Measurements from ENCODE around the gene MEPCE.
"Not testable (repeated sequence)": the region's sequence is repeated elsewhere in the genome, so short reads cannot be mapped to it uniquely, and the experiment has no call there.

MEPCE gene

DNA sequence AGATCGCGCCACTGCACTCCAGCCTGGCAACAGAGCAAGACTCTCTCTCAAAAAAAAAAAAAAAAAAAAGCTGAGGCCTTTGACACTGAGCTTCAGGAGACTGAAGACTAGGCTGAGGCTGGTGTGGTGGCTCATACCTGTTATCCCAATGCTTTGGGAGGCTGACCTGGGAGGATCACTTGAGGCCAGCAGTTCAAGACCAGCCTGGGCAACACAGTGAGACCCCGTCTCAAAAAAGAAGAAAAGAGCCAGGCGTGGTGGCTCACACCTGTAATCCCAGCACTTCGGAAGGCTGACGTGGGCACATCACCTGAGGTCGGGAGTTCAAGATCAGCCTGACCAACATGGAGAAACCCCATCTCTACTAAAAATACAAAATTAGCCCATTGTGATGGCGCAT is 17.7 kb downstream of the MEPCE start:
- in situ Hi-C loops (cut with HindIII; ENCODE audit: low pct_ligation_motif_present, low pct_unique_long_range_greater_than_20kb, low sequenced_read_pairs); DNase-seq: not testable (repeated sequence)

DNA sequence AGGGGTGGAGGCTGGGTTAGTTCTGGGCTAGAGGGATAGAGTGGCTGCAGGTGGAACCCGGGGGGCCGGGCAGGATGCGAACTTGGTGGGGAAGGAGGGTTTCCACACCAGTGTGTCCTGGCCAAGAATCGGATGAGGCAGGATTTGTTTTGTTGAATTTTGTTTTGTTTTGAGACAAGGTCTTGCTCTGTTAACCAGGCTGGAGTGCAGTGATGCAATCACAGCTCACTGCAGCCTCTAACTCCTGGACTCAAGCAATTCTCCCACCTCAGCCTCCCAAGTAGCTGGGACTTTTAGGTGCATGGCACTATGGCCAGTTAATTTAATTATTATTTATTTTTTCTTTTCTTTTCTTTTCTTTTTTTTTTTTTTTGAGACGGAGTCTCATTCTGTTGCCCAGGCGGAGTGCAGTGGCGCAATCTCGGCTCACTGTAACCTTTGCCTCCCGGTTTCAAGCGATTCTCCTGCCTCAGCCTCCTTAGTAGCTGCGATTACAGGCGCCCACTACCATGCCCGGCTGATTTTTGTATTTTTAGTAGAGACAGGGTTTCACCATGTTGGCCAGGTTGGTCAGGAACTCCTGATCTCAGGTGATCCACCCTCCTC is 19.7 kb downstream of the MEPCE start:
- in situ Hi-C loops (cut with HindIII; ENCODE audit: low pct_ligation_motif_present, low pct_unique_long_range_greater_than_20kb, low sequenced_read_pairs): no loop called here
- no peak for DNase-seq

DNA sequence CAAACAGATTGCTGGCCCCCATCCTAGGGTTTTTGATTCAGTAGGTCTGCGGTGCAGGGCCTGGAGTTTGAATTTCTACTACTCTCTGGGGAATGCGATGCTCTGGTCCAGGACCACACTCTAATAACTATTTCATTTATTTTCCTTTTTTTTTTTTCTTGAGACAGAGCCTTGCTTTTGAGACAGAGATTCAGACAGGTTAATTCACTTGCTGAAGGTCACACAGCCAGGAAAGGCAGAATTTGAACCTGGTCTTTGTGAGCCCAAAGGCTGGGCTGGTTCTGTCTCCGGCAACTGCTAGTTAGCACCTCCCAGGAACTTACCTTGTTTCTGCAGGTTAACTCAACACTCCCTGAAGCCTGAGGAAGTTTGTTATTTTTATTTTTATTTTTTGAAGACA is 22.9 kb downstream of the MEPCE start:
- in situ Hi-C loops (cut with HindIII; ENCODE audit: low pct_ligation_motif_present, low pct_unique_long_range_greater_than_20kb, low sequenced_read_pairs): no loop called here
- no peak for DNase-seq

DNA sequence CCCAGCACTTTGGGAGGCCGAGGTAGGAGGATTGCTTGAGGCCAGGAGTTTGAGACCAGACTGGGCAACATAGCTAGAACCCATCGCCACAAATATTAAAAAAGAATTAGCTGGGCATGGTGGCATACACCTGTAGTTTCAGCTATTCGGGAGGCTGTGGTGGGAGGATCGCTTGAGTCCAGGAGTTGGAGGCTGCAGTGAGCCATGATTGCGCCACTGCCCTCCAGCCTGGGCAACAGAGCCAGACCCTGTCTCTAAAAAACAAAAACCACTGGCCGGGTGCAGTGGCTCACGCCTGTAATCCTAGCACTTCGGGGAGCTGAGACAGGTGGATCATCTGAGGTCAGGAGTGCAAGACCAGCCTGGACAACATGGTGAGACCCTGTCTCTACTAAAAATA is 24.2 kb downstream of the MEPCE start:
- DNase-seq; in situ Hi-C loops (cut with HindIII; ENCODE audit: low pct_ligation_motif_present, low pct_unique_long_range_greater_than_20kb, low sequenced_read_pairs): not testable (repeated sequence)

DNA sequence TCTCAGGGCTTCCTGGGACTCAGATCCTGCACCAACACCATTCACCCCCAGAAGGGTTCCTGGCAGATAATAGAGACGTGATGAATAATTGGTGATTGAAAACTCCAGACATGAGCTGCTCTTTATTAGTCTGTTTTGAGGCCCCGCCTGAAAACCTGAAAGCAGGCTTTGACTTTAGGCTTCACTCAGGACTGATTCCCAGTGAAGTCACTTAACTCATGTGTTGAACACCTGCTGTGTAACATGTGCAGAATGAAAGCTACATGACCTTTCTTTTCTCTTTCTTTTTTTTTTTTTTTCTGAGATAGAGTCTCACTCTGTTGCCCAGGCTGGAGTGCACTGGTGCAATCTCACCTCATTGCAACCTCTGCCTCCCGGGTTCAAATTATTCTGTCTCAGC is 25.6 kb downstream of the MEPCE start:
- DNase-seq: no peak
- in situ Hi-C loops (cut with HindIII; ENCODE audit: low pct_ligation_motif_present, low pct_unique_long_range_greater_than_20kb, low sequenced_read_pairs): no loop called here

DNA sequence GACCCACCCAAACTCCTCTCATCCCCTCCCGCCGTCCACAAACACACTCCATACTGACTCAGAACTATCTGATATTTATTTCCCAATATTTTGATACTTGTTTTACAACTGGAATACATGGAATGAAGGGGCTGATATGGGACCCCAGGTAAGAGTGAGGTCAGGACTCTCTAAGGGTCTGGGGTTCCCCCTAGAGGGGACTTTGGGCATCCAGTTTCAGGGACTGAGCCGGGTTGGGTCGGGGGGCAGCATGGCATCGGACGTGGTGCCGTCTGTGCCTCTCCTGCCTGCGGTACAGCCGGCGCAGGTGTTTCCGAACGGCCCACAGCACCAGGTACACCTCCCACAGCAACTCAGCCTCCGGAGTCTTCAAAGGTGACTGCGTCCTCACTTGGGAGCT is 26.9 kb downstream of the MEPCE start:
- in situ Hi-C loops (cut with HindIII; ENCODE audit: low pct_ligation_motif_present, low pct_unique_long_range_greater_than_20kb, low sequenced_read_pairs): no loop called here
- no peak for DNase-seq

DNA sequence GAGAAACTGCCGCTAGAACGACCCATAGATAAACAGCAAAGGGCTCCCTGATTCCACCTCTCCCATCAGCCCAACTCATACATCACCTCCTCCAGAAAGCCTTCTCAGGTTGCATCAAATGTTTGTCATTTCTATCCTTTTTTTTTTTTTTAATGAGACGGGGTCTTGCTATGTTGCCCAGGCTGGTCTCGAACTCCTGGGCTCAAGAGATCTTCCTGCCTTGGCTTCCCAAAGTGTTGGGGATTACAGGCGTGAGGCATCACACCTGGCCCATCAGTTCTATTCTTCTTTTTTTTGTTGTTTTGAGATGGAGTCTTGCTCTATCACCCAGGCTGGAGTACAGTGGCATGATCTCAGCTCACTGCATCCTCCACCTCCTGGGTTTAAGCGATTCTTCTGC is 27.4 kb downstream of the MEPCE start:
- in situ Hi-C loops (cut with HindIII; ENCODE audit: low pct_ligation_motif_present, low pct_unique_long_range_greater_than_20kb, low sequenced_read_pairs): no loop called here
- no peak for DNase-seq

DNA sequence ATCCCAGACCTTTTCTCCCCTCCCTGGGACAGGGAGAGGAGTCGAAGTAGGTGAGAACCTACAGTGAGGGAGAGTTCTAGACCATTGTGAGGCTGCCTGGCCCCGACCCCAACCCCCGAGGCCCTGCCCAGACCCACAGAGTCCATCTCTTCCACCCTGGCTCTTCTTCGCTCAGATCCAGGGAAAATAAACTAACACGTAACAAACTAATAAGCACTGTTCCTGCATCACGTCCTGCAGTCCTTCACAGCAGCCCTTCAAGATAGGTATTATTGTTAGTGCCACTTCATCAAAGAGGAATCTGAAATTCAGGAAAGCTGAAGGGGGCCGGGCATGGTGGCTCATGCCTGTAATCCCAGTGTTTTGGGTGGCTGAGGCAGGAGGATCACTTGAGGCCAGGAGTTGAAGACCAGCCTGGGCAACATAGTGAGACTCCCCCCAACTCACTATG is 34.6 kb downstream of the MEPCE start, which contains the start of gene SPACDR:
TSS of gene SPACDR (minus strand) at position 51 of the 451 bp plus-strand sequence. CDS start 235 bp downstream, outside the sequence.
- in situ Hi-C loops (cut with HindIII; ENCODE audit: low pct_ligation_motif_present, low pct_unique_long_range_greater_than_20kb, low sequenced_read_pairs): no loop called here
- no peak for DNase-seq

DNA sequence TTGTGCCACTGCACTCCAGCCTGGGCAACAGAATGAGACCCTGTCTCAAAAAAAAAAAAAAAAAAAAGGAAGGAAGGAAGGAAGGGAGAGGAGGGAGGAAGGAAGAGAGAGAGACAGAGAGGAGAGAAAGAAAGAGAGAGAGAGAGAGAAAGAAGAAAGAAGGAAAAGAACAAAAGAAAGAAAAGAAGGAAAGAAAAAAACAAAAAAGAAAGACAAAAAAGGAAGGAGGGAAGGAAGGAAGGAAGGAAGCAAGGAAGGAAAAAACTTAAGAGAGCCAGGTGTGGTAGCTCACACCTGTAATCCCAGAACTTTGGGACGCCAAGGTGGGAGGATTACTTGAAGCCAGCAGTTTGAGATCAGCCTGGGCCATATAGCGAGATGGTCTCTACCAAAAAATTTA is 35.2 kb downstream of the MEPCE start:
- in situ Hi-C loops (cut with HindIII; ENCODE audit: low pct_ligation_motif_present, low pct_unique_long_range_greater_than_20kb, low sequenced_read_pairs): no loop called here
- DNase-seq: no peak

DNA sequence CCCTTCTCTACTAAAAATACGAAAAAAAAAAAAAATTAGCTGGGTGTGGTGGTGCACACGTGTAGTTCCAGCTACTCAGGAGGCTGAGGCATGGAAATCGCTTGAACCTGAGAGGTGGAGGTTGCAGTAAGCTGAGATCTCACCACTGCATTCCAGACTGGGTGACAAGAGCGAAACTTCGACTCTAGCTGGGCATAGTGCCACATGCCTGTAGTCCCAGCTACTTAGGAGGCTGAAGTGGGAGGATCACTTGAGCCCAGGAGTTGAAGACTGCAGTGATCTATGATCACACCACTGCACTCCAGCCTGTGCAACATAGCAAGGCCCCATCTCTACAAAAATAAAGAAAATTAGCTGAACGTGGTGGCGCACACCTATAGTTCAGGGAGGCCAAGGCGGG is 35.7 kb downstream of the MEPCE start:
- no peak for DNase-seq
- in situ Hi-C loops (cut with HindIII; ENCODE audit: low pct_ligation_motif_present, low pct_unique_long_range_greater_than_20kb, low sequenced_read_pairs): no loop called here

DNA sequence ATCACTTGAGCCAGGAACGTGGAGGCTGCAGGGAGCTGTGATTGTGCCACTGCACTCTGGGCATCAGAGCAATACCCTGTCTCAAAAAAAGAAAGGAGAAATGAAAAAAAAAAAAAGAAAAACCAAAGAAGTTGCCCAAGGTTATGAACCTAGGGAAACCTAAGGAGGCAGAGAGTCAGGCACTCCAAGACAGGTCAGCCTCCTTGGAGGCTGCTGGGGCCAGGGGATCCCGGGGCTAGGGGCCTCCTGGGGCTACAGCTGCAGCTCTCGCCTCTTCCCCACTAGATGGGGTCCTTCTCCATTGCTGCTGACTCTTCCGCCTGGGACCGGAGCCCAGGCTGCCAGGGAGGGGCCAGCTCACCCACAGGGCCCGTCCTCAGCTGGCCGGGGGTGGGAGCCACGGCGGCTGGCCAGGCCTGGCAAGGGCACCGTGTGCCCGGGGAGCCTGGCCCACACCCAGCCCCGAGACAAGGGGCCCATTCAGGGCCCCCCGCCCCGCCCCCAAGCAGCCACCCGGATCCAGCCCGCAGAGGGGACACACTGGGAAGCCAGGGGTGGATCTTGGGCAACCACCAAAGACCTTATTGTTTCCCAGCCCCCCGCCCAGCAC is 36.2 kb downstream of the MEPCE start:
- in situ Hi-C loops (cut with HindIII; ENCODE audit: low pct_ligation_motif_present, low pct_unique_long_range_greater_than_20kb, low sequenced_read_pairs): no loop called here
- DNase-seq: peak; percentile 88

DNA sequence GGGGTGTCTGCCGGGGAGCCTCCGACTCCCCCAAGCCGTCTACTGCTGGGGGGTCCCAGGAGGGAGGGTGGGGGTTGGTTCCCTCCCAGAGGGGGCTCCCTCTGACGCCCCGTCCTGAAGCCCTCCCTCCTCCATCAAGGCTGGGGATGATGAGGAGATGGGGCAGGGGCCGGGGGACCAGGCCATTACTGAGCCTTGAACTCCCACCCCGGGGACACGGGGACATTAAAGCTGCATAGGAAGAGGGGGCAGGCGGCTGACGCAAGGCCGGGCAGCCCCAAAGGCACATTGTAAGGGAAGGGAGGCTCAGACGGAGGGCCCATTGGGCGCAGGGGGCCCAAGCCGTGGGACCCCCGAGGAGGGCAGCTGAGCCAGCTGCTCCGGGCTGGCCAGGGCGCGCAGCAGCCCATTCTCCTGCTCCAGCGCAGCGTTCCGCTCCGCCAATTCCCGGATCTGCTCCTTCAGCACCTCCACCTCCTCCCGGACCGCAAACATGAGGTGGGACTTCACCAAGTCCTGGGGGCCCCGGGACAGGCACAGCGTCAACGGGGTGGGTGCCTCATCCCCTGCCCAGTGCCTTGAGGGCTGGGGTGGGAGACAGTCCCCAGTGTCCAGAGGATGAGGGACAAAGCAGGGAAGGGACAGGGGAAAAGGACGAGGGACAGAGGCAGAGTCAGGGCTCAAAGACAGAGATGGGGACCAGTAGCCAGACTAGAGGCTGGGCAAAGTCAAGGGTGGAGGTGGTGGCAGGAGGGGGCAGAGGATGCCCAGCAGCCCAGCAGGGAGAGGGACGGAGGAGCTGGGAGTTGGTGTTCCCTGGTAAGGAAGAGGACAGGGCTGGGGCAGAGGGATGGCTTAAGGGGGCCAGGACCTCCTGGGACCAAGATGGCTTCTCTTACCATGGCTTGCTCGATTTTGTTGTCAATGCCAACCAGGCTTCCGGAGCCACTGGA is 37.3 kb downstream of the MEPCE start:
- in situ Hi-C loops (cut with HindIII; ENCODE audit: low pct_ligation_motif_present, low pct_unique_long_range_greater_than_20kb, low sequenced_read_pairs): no loop called here

DNA sequence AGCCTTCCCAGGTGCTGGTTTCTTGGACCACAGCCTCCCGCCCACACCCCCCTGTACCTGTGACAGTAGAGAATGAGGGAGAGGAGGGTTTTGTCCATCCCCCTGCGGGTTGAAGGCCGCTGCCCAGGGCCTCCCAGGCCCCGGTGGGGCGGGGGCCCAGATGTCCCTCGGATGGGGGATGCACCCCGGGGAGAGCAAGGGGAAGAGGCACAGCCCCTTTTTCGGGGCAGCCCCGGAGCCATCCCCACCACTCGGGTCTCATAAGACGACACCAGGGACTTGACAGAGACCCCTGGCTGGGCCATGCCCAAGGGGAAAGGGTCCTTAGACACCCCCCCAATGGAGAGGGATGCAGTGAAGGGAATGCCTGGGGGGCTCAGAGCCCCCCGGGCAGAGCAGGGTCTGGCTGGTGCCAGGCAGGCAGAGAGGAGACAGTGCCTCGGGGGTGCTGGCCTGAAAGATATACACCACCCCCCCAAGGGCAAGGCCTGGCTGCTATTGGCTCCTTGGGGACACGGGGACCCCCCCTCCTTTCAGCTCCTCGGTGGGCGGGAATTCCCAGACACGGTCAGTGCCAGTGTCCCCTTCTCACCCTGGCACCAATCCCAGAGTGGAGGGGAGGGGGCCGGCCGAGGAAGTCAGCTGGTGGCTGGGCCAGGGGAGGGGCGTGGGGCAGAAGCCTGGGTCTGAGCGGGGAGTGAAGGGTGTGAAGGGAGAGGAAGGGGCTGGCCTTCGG is 38.2 kb downstream of the MEPCE start:
- no peak for DNase-seq
- in situ Hi-C loops (cut with HindIII; ENCODE audit: low pct_ligation_motif_present, low pct_unique_long_range_greater_than_20kb, low sequenced_read_pairs): no loop called here

More for the DNA sequence above, 37.3 kb downstream of the MEPCE start:
- no peak for DNase-seq

DNA sequence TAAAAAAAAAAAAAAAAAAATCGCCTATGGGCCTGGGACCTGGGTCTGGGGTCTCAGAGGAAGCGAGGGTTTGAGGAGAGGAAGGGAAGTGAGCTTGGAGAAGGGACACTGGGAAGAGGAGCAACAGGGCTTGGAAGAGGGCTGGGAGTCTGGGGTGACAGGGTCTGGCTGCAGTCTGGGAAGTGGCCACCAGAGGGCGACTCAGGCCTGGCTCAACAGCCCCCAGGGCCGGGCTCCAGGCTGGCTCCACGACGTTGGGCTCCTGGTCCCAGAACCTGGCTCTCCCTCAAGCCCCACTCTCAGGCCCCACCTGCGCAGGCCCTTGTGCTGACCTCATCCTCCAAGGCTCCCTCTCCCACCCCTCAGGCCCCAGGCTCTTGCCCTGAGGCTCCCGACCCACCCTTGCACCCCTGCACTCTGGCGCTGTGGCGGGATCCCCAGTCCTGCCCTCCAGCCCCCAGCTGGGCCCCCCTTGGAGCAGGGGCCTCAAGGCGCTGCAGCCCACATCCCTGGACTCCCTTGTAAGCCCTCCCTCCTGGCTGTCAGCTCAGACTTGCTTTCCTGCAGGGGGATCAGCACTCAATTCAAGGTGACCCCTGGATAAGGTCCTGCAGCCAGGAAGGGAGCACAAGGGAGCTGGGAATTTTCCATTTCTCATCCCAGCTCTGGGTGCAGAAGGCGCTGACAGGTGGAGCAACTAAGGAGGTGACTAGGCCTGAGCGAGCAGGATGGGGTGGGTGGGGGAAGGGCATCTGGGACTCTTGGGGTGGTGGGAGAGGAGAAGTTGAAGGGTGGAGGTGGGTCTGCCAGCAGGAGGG is 39.8 kb downstream of the MEPCE start:
- in situ Hi-C loops (cut with HindIII; ENCODE audit: low pct_ligation_motif_present, low pct_unique_long_range_greater_than_20kb, low sequenced_read_pairs): no loop called here
- DNase-seq: peak; percentile 78

DNA sequence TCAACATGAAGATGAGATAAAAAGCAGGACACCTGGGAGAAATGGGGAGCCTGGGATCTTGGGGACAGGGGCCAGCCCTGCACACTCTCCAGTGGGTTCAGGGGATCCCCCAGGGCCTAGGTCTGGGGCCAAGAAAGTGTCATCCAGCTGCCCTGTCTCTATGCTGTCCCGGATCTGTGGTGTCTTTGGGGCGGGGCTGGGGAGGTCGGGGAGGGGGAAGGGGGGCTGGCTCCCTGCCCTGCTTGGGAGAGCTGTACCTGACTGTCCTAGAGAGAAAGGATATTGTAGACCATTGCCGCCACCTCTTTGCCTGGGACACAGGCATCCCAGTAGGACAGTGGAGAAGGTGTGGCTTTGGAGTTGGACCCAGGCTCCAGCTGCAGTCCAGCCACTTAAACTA is 41.4 kb downstream of the MEPCE start:
- in situ Hi-C loops (cut with HindIII; ENCODE audit: low pct_ligation_motif_present, low pct_unique_long_range_greater_than_20kb, low sequenced_read_pairs): no loop called here
- DNase-seq: no peak

DNA sequence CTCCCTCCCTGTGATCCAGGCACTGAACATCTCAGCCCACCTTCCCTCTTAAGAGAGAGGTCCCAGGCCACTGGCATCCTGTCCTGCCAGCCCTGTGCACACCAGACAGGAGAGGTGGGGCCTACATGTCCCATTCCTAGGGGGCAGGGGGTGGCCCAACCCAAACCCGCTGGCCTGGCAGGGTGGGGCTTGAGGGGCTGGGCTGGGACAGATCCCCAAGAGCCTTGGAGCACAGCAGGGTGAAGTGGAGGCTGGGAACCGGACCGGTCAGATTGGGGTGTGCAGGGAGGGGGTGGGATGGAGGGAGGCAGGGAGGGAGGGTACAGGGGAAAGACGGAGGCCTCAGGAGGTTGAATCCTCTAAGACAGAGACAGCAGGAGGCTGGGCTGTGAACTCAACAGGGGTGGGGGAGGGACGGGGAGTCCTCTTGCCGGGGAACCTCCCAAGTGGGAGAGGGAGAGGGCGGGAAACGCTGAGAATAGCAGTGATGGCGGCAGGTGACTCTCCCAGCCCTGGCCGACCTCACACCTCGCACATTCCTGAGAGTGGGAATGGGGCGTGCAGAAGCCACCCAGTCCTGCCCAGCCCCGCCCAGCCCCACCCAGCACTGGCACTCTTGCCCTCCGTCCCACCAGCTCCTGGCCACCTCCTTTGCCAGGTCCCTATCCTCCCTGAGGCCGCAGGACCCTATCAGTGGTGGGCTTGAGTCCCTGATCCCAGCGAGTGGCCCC is 42.7 kb downstream of the MEPCE start:
- DNase-seq: no peak
- in situ Hi-C loops (cut with HindIII; ENCODE audit: low pct_ligation_motif_present, low pct_unique_long_range_greater_than_20kb, low sequenced_read_pairs): no loop called here

DNA sequence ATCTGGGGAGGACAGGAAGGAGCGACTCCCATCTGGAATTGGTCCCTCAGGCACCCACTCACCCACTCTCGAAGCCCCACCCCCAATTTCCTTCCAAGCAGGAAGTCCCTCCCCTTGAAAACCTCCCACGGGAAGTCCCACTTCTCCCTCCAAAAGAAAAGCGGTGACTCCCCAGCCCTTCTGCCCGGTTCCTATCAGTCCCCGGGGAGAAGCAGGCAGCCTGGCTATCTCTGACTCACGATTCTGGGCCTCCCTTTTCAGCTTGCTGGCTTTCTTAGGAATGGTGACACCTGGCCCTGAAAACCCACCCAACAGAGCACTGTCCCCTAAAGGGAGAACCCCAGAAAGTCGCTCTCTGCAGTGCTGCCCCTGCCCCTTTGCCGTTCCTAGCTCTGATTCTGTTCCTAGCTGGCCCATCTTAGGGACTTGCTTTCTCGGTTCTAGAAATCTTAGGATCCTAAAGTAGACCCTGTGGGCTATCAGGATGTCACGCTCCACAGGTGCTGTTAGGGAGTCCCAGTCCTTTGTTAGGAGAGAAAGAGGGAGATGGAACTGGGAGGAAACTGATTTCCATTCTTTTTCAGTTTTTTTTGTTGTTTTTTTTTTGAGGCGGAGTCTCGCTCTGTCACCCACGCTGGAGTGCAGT is 43.3 kb downstream of the MEPCE start:
- peak; percentile 19 for DNase-seq
- in situ Hi-C loops (cut with HindIII; ENCODE audit: low pct_ligation_motif_present, low pct_unique_long_range_greater_than_20kb, low sequenced_read_pairs): no loop called here

Data from ACHN (cell line).